H1 (cell line): ENCODE measurements around the gene CELSR1. TPM values are rescaled to one million over a fixed set of nuclear protein-coding genes. Genes with fewer than 3 reads are reported as not detected.

Source experiments
- CTCF ChIA-PET: fragments of 300-600 bp; sonication (Branson Sonifier 250); formaldehyde crosslinking; loops from one replicate; lab custom pipeline; 2021; ENCODE audit not compliant: partially characterized antibody; lab: Charles Lee
- POLR2A ChIA-PET: fragments of 300-600 bp; sonication (Branson Sonifier 250); formaldehyde crosslinking; loops from one replicate; lab custom pipeline; 2021; ENCODE audit warnings: inconsistent platforms; ENCODE audit not compliant: partially characterized antibody; lab: Charles Lee
- DNase-seq, 2 experiments: peaks; one replicate each; pipeline versions ENCODE4 v3.0.0 to v3.0.0-alpha.2; 2010 to 2022; ENCODE audit warnings: low spot score in 2 of 2, low read depth in 1 of 2, mixed read lengths in 1 of 2
- FAIRE-seq: peaks from 2 replicates; lab custom pipeline; 2011; peaks lifted over from hg19 to GRCh38; lab: Jason Lieb, UNC
- H2AFZ ChIP-seq: 2 replicates; pipeline ENCODE4 v1.8.1; 2012; ENCODE audit warnings: low read length, inconsistent platforms
- H2AK5ac ChIP-seq: 2 replicates; pipeline ENCODE4 v1.6.1; 2013; ENCODE audit warnings: low read depth, low read length
- H2BK120ac ChIP-seq: replicated peaks from 2 replicates; pipeline ENCODE3; 2013; ENCODE audit warnings: low read depth, low read length, inconsistent platforms
- H2BK12ac ChIP-seq: 2 replicates; pipeline ENCODE4 v1.6.1; 2013; ENCODE audit warnings: low read depth, low read length
- H2BK15ac ChIP-seq: 2 replicates; pipeline ENCODE4 v1.6.1; 2013; ENCODE audit warnings: low read length
- H2BK20ac ChIP-seq: 2 replicates; pipeline ENCODE4 v1.6.1; 2013; ENCODE audit warnings: low read length
- H2BK5ac ChIP-seq: 2 replicates; pipeline ENCODE4 v1.6.1; 2013; ENCODE audit warnings: low read depth, low read length
- H3K14ac ChIP-seq: 2 replicates; pipeline ENCODE4 v1.6.1; 2013; ENCODE audit warnings: inconsistent platforms; ENCODE audit not compliant: insufficient read length
- H3K18ac ChIP-seq: 2 replicates; pipeline ENCODE4 v1.6.1; 2013; ENCODE audit warnings: low read length; ENCODE audit errors: extremely low read depth
- H3K23ac ChIP-seq: 2 replicates; pipeline ENCODE4 v1.6.1; 2013; ENCODE audit warnings: inconsistent platforms; ENCODE audit not compliant: insufficient read length
- H3K23me2 ChIP-seq: 2 replicates; pipeline ENCODE4 v1.6.1; 2013; ENCODE audit warnings: low read depth, low read length
- H3K27ac ChIP-seq: 2 replicates; pipeline ENCODE4 v1.6.1; 2011; ENCODE audit warnings: low read depth, low read length, inconsistent platforms
- H3K27me3 ChIP-seq, 4 experiments: replicated peaks in 1 of 4; 1 replicate in 1 of 4; 2 replicates in 3 of 4; pipeline versions ENCODE4 v1.6.1 to v1.8.1; 2011 to 2013; ENCODE audit warnings: low read length in 3 of 4, mild to moderate bottlenecking in 3 of 4, inconsistent platforms in 2 of 4, mixed read lengths in 2 of 4, moderate library complexity in 1 of 4; ENCODE audit not compliant: control insufficient read depth in 3 of 4, insufficient read depth in 3 of 4; ENCODE audit errors: extremely low read depth in 1 of 4
- H3K36me3 ChIP-seq, 4 experiments: 2 replicates each; pipeline versions ENCODE4 v1.6.1 to v1.8.1; 2011 to 2013; ENCODE audit warnings: mild to moderate bottlenecking in 4 of 4, low read length in 3 of 4, moderate library complexity in 2 of 4, control low read depth in 1 of 4, inconsistent platforms in 1 of 4; ENCODE audit not compliant: insufficient read depth in 4 of 4, control insufficient read depth in 2 of 4
- H3K4ac ChIP-seq: replicated peaks from 2 replicates; pipeline ENCODE3; 2013; ENCODE audit warnings: low read length, low read depth, mixed read lengths, inconsistent platforms; ENCODE audit not compliant: insufficient read length
- H3K4me1 ChIP-seq, 4 experiments: replicated peaks in 1 of 4; 1 replicate in 1 of 4; 2 replicates in 3 of 4; pipeline versions ENCODE4 v1.6.1 to v1.8.1; 2011 to 2013; ENCODE audit warnings: low read length in 3 of 4, inconsistent platforms in 2 of 4, mixed read lengths in 1 of 4; ENCODE audit not compliant: insufficient read depth in 4 of 4, control insufficient read depth in 3 of 4
- H3K4me2 ChIP-seq, 2 experiments: 2 replicates each; pipeline versions ENCODE4 v1.6.1 to v1.8.1; 2011 to 2013; ENCODE audit warnings: low read depth in 2 of 2, low read length in 2 of 2, control low read depth in 1 of 2, inconsistent platforms in 1 of 2, mild to moderate bottlenecking in 1 of 2; ENCODE audit not compliant: insufficient read depth in 1 of 2
- H3K4me3 ChIP-seq, 4 experiments: fragments of 200-600, 300-600 bp in 1 of 4; sonication (generic), shearing (Covaris generic), sonication (Bioruptor Twin) in 1 of 4; 2 replicates each; pipeline versions ENCODE4 v1.5.1 to v1.8.1; 2011 to 2016; ENCODE audit warnings: low read length in 4 of 4, low read depth in 3 of 4, control low read depth in 2 of 4, inconsistent platforms in 2 of 4, mild to moderate bottlenecking in 2 of 4, mixed read lengths in 1 of 4, moderate library complexity in 1 of 4; ENCODE audit not compliant: insufficient read depth in 2 of 4; ENCODE audit errors: extremely low read depth in 1 of 4
- H3K56ac ChIP-seq: replicated peaks from 2 replicates; pipeline ENCODE3; 2013; ENCODE audit warnings: low read depth, mild to moderate bottlenecking, mixed read lengths, low read length, inconsistent platforms; ENCODE audit not compliant: insufficient read length
- H3K79me1 ChIP-seq: 2 replicates; pipeline ENCODE4 v1.6.1; 2013; ENCODE audit warnings: low read depth, low read length, control low read depth
- H3K79me2 ChIP-seq, 2 experiments: 2 replicates each; pipeline versions ENCODE4 v1.6.1 to v1.8.1; 2012 to 2013; ENCODE audit warnings: low read length in 2 of 2, mild to moderate bottlenecking in 2 of 2, inconsistent platforms in 1 of 2; ENCODE audit not compliant: insufficient read depth in 2 of 2, control insufficient read depth in 1 of 2
- H3K9ac ChIP-seq, 4 experiments: replicated peaks in 1 of 4; 1 replicate in 1 of 4; 2 replicates in 3 of 4; pipeline versions ENCODE4 v1.6.1 to v1.8.1; 2011 to 2013; ENCODE audit warnings: low read depth in 3 of 4, low read length in 3 of 4, control low read depth in 2 of 4, mild to moderate bottlenecking in 2 of 4, moderate library complexity in 2 of 4, inconsistent platforms in 1 of 4; ENCODE audit errors: extremely low read depth in 1 of 4
- H3K9me3 ChIP-seq, 2 experiments: 2 replicates each; pipeline versions ENCODE4 v1.6.1 to v1.8.1; 2012 to 2013; ENCODE audit warnings: mild to moderate bottlenecking in 2 of 2, moderate library complexity in 2 of 2, control low read depth in 1 of 2, inconsistent platforms in 1 of 2, low read depth in 1 of 2, low read length in 1 of 2, mixed read lengths in 1 of 2; ENCODE audit not compliant: insufficient read depth in 2 of 2
- H4K20me1 ChIP-seq, 2 experiments: replicated peaks in 1 of 2; 2 replicates each; pipeline versions ENCODE3 to v1.8.1; 2011 to 2013; ENCODE audit warnings: inconsistent platforms in 2 of 2, low read length in 2 of 2, mild to moderate bottlenecking in 1 of 2; ENCODE audit not compliant: insufficient read depth in 2 of 2, control insufficient read depth in 1 of 2
- H4K5ac ChIP-seq: 2 replicates; pipeline ENCODE4 v1.6.1; 2013; ENCODE audit warnings: low read length, low read depth, mixed read lengths, inconsistent platforms; ENCODE audit not compliant: insufficient read length
- H4K8ac ChIP-seq: 2 replicates; pipeline ENCODE4 v1.8.0; 2013; ENCODE audit warnings: mild to moderate bottlenecking, moderate library complexity, low read length, inconsistent platforms; ENCODE audit not compliant: insufficient read depth; ENCODE audit errors: extremely low read depth
- H4K91ac ChIP-seq: replicated peaks from 2 replicates; pipeline ENCODE3; 2013; ENCODE audit warnings: low read length, mixed read lengths, inconsistent platforms; ENCODE audit not compliant: insufficient read length
- CBX8 ChIP-seq: fragments of 300-800, 300-1000 bp; sonication (generic); IDR thresholded peaks from 2 replicates; pipeline ENCODE4 v1.7.1; 2016; ENCODE audit warnings: low read depth, low read length, borderline replicate concordance
- CTBP2 ChIP-seq: IDR thresholded peaks from 2 replicates; pipeline ENCODE4 v1.7.0; 2011; ENCODE audit warnings: borderline replicate concordance, mild to moderate bottlenecking, moderate library complexity, mixed read lengths, low read length; ENCODE audit not compliant: insufficient read depth, insufficient read length
- EGR1 ChIP-seq: IDR thresholded peaks from 2 replicates; pipeline ENCODE4 v1.6.1; 2011; ENCODE audit warnings: low read depth, low read length, borderline replicate concordance
- GTF2F1 ChIP-seq: IDR thresholded peaks from 2 replicates; pipeline ENCODE4 v1.6.1; 2012; ENCODE audit warnings: low read depth, low read length, improper control_type of control experiment, borderline replicate concordance
- JUN ChIP-seq: IDR thresholded peaks from 2 replicates; pipeline ENCODE4 v1.6.1; 2011; ENCODE audit warnings: low read depth, mild to moderate bottlenecking, improper control_type of control experiment, low read length
- RAD21 ChIP-seq, 2 experiments: IDR thresholded peaks in 1 of 2; conservative IDR thresholded peaks in 1 of 2; 2 replicates each; pipeline ENCODE4 v1.6.1; 2011; ENCODE audit warnings: low read depth in 2 of 2, low read length in 2 of 2, improper control_type of control experiment in 1 of 2, inconsistent platforms in 1 of 2, mild to moderate bottlenecking in 1 of 2, moderate library complexity in 1 of 2
- SIN3A ChIP-seq, 2 experiments: IDR thresholded peaks in 1 of 2; conservative IDR thresholded peaks in 1 of 2; 2 replicates each; pipeline ENCODE4 v1.6.1; 2011 to 2012; ENCODE audit warnings: low read length in 2 of 2, improper control_type of control experiment in 1 of 2, low read depth in 1 of 2, mild to moderate bottlenecking in 1 of 2
- SP1 ChIP-seq: IDR thresholded peaks from 2 replicates; pipeline ENCODE4 v1.6.1; 2011; ENCODE audit warnings: low read depth, low read length
- SP4 ChIP-seq: IDR thresholded peaks from 2 replicates; pipeline ENCODE4 v1.6.1; 2012; ENCODE audit warnings: low read length, inconsistent platforms
- WGBS, 2 experiments: shearing (Covaris generic) in 1 of 2; methylation state at CpG; one replicate each; pipeline versions ENCODE4 v1.1.6 to v1.1.7; 2013 to 2015; ENCODE audit warnings: low lambda C conversion rate in 2 of 2, mixed read lengths in 2 of 2, inconsistent platforms in 1 of 2, low coverage in 1 of 2, missing lambda C conversion rate in 1 of 2; ENCODE audit not compliant: insufficient replicate concordance in 2 of 2, insufficient coverage in 1 of 2, insufficient read length in 1 of 2; ENCODE audit errors: extremely low coverage in 1 of 2, missing lambda C conversion rate in 1 of 2; 5-methylcytosine and 5-hydroxymethylcytosine counted together
- polyA plus RNA-seq, 7 experiments: library from polyadenylated mRNA; depleted of rRNA in 3 of 7; stranded (reverse) in 5 of 7; unstranded in 2 of 7; fragments of >200 nt in 5 of 7; fragments of 200-250 nt in 2 of 7; gene quantifications; 1 replicate in 5 of 7; 2 replicates in 1 of 7; 4 replicates in 1 of 7; pipeline versions ENCODE4 v1.2.1 to v1.2.3, GENCODE V29; 2011 to 2013; ENCODE audit warnings: missing spikeins in 2 of 7, mixed read lengths in 2 of 7
- total RNA-seq: library from RNA; stranded (reverse); fragmentation: NEBNext Ultra II Directional; extraction: Animal tissue kit (Norgen Biotek cat#: 25700); gene quantifications from 2 replicates; pipeline ENCODE4 v1.2.1, GENCODE V29; 2021

Gene CELSR1
- total and polyA plus RNA-seq, 2 of the 8 experiments (the other 6 are each of a cell fraction or from before 2014, with no cell fraction given), result 9.0 to 12.4 TPM

- 0 out of 7 replicates have a peak overlapping the region, but pooled peaks of 1 of the 4 experiments have one; percentile 7 for H3K9ac ChIP-seq
- H3K27ac ChIP-seq, result no peak overlapping the region
- no peaks in the 10 kb centered on the region for H3K79me2 ChIP-seq
- H2AFZ ChIP-seq, result no peak overlapping the region
- TF ChIP-seq CBX8, result no peak
- no peak for TF ChIP-seq RAD21 (IDR thresholded peaks at IDR 0.05 in 1 of 2, conservative IDR thresholded peaks at IDR 0.05 in 1 of 2; ENCODE audit: low read depth in 2 of 2, low read length in 2 of 2)
- TF ChIP-seq SP4, result no peak
- TF ChIP-seq EGR1, result no peak
- TF ChIP-seq GTF2F1, result no peak
- no peak for TF ChIP-seq CTBP2
- TF ChIP-seq SIN3A (conservative IDR thresholded peaks at IDR 0.05 in 1 of 2, IDR thresholded peaks at IDR 0.05 in 1 of 2; ENCODE audit: low read depth in 1 of 2, low read length in 2 of 2), result no peak
- TF ChIP-seq SP1, result no peak
- TF ChIP-seq JUN, result no peak
- TF ChIP-seq, all 59 proteins: peak for 0
- no peak overlapping the region for H3K4ac ChIP-seq
- H3K23ac ChIP-seq, result no peak overlapping the region
- no peak overlapping the region for H2BK12ac ChIP-seq
- H3K4me2 ChIP-seq, result no peak overlapping the region
- H2BK5ac ChIP-seq, result peak overlapping the region; percentile 13; the same call in 1 of the 2 replicates
- no peaks in the 10 kb centered on the region for H3K9me3 ChIP-seq
- WGBS, 2 experiments, result 87% methylated on average over 29 of the region's 34 CpGs; no CpG with 5 or more reads in 1 of the 2 experiments
- DNase-seq, result no peak
- H4K8ac ChIP-seq, result peak overlapping the region; percentile 40; the same call in 1 of the 2 replicates
- H2BK120ac ChIP-seq, result no peak overlapping the region
- ChIA-PET POLR2A (interaction anchor here (1.3 kb wide), 1 partner anchor 14 kb away, joined by 3 read pairs; no protein-coding TSS in a partner anchor), CTCF (interaction anchor here (0.7 to 2.2 kb wide), 5 partner anchors 9 to 106 kb away, joined by 3 to 6 read pairs (median 3); no protein-coding TSS in a partner anchor)
- peaks cover 0 to 2% of the 10 kb centered on the region in 2 experiments for H4K20me1 ChIP-seq
- no peak overlapping the region for H4K91ac ChIP-seq
- no peaks in the 10 kb centered on the region for H3K36me3 ChIP-seq
- no peaks in the 10 kb centered on the region for H3K23me2 ChIP-seq
- no peak overlapping the region for H2BK15ac ChIP-seq
- FAIRE-seq, result no peak
- no peaks in the 10 kb centered on the region for H3K79me1 ChIP-seq
- H2AK5ac ChIP-seq, result no peak overlapping the region
- H3K56ac ChIP-seq, result no peak overlapping the region
- no peak overlapping the region for H2BK20ac ChIP-seq
- no peak overlapping the region for H3K4me3 ChIP-seq
- H3K27me3 ChIP-seq, result no peaks in the 10 kb centered on the region; a peak in 1 of 7 replicates
- H3K18ac ChIP-seq, result no peak overlapping the region
- H4K5ac ChIP-seq, result no peak overlapping the region
- peaks cover 0 to 7% (median 3%) of the 10 kb centered on the region in 4 experiments; a peak in 3 of 7 replicates for H3K4me1 ChIP-seq
- H3K14ac ChIP-seq, result no peak overlapping the region
These were observed 79.6 kb downstream of the CELSR1 start for GRCh38 chr22:46457502-46458488.
